Measurements from ENCODE around the gene NCEH1.

DNA sequence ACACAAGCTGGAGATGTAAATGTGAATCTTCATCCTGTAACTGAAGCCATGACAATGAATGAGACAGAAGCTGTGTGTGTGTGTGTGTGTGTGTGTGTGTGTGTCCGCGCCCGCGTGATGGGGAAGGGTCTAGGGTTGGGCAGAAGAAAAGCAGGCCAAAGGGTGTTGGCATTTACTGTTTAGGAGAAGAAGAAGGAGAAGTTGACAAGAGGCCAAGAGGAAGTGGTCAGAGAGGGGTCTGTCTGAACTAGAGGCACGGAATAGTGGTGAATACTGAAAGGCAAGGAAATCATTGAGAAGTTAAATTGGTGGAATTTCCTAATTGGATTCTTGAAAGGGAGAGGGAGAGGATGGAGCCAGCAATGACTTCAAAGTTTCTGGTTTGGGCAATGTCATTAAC lies 5.6 kb upstream of the NCEH1 start:
- TF ChIP-seq, protein P1, sequence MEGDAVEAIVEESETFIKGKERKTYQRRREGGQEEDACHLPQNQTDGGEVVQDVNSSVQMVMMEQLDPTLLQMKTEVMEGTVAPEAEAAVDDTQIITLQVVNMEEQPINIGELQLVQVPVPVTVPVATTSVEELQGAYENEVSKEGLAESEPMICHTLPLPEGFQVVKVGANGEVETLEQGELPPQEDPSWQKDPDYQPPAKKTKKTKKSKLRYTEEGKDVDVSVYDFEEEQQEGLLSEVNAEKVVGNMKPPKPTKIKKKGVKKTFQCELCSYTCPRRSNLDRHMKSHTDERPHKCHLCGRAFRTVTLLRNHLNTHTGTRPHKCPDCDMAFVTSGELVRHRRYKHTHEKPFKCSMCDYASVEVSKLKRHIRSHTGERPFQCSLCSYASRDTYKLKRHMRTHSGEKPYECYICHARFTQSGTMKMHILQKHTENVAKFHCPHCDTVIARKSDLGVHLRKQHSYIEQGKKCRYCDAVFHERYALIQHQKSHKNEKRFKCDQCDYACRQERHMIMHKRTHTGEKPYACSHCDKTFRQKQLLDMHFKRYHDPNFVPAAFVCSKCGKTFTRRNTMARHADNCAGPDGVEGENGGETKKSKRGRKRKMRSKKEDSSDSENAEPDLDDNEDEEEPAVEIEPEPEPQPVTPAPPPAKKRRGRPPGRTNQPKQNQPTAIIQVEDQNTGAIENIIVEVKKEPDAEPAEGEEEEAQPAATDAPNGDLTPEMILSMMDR (IDR thresholded peaks at IDR 0.05): no peak
- no peak for TF ChIP-seq POLR2A (IDR thresholded peaks at IDR 0.05)

All from prostate gland (tissue), 2 donors.